Measurements from ENCODE around the gene CTSV.
"Not testable (repeated sequence)": the region's sequence is repeated elsewhere in the genome, so short reads cannot be mapped to it uniquely, and the experiment has no call there.

Gene CTSV

GRCh38 chr9:97039514-97039860 lies 545 bp upstream of the CTSV start:
- no peak for DNase-seq

GRCh38 chr9:97023505-97023904 lies 15.4 kb downstream of the CTSV start:
- DNase-seq = not testable (repeated sequence)

GRCh38 chr9:97013151-97014132 lies 25.5 kb downstream of the CTSV start:
- peak; percentile 66 for DNase-seq

- DNase-seq = not testable (repeated sequence)
Observed at GRCh38 chr9:97012617-97013016, 26.3 kb downstream of the CTSV start.

GRCh38 chr9:97002195-97002594 lies 36.7 kb downstream of the CTSV start:
- DNase-seq = not testable (repeated sequence)

- DNase-seq = not testable (repeated sequence)
Observed at GRCh38 chr9:97001338-97001737, 37.6 kb downstream of the CTSV start.

- not testable (repeated sequence) for DNase-seq
Observed at GRCh38 chr9:97000139-97000787, 38.7 kb downstream of the CTSV start.

GRCh38 chr9:96999733-97000132 lies 39.2 kb downstream of the CTSV start:
- not testable (repeated sequence) for DNase-seq

GRCh38 chr9:96997009-96997701 lies 41.8 kb downstream of the CTSV start:
- not testable (repeated sequence) for DNase-seq

- not testable (repeated sequence) for DNase-seq
Observed at GRCh38 chr9:96994531-96995016, 44.4 kb downstream of the CTSV start.

GRCh38 chr9:96992303-96992702 lies 46.6 kb downstream of the CTSV start:
- not testable (repeated sequence) for DNase-seq

GRCh38 chr9:96989747-96990318 lies 49.1 kb downstream of the CTSV start:
- not testable (repeated sequence) for DNase-seq

GRCh38 chr9:96984887-96985286 lies 54.1 kb downstream of the CTSV start:
- not testable (repeated sequence) for DNase-seq

- not testable (repeated sequence) for DNase-seq
Observed at GRCh38 chr9:96984139-96984538, 54.8 kb downstream of the CTSV start.

GRCh38 chr9:96983496-96984122 lies 55.3 kb downstream of the CTSV start:
- DNase-seq = not testable (repeated sequence)
